Measurements from ENCODE around the gene FABP3.

Gene FABP3

GRCh38 chr1:31400393-31400792 lies 27.5 kb upstream of the FABP3 start:
- no peak overlapping the region for H3K4me3 ChIP-seq (ENCODE audit: low read depth, low read length)
- H3K36me3 ChIP-seq (ENCODE audit: control insufficient read depth in 2 of 2, insufficient read depth in 1 of 2, low read length in 2 of 2) = no peaks in the 10 kb centered on the region
- H3K4me1 ChIP-seq (ENCODE audit: control insufficient read depth, insufficient read depth, low read length) = no peaks in the 10 kb centered on the region
- ChIA-PET POLR2A (no interaction called here), CTCF (interaction anchor here (0.6 kb wide), 1 partner anchor 62 kb away, joined by 3 read pairs; no protein-coding TSS in a partner anchor)
- TF ChIP-seq ZNF433 (tag by site-specific recombination; IDR thresholded peaks at IDR 0.05; ENCODE audit: low read depth) (no peak), ZNF175 (tag by site-specific recombination; IDR thresholded peaks at IDR 0.05) (no peak), ZNF146 (tag by site-specific recombination; IDR thresholded peaks at IDR 0.05) (no peak), SP7 (tag by site-specific recombination; IDR thresholded peaks at IDR 0.05) (no peak), ZFP37 (tag by site-specific recombination; IDR thresholded peaks at IDR 0.05) (no peak), ZNF449 (tag by site-specific recombination; IDR thresholded peaks at IDR 0.05) (no peak), EGR2 (tag by site-specific recombination; IDR thresholded peaks at IDR 0.05; ENCODE audit: low read depth) (no peak), ZNF324 (tag by site-specific recombination; IDR thresholded peaks at IDR 0.05) (no peak), ZNF549 (tag by site-specific recombination; IDR thresholded peaks at IDR 0.05) (no peak), ZNF133 (tag by site-specific recombination; IDR thresholded peaks at IDR 0.05) (no peak), SETDB1 (IDR thresholded peaks at IDR 0.05; ENCODE audit: insufficient read length, low read length) (no peak), GLI2 (tag by site-specific recombination; IDR thresholded peaks at IDR 0.05; ENCODE audit: borderline replicate concordance, low read depth) (no peak), HOXC10 (CRISPR knock-in tag; IDR thresholded peaks at IDR 0.05) (no peak), ZNF132 (tag by site-specific recombination; IDR thresholded peaks at IDR 0.05; ENCODE audit: borderline replicate concordance) (no peak), ZNF529 (tag by site-specific recombination; IDR thresholded peaks at IDR 0.05; ENCODE audit: insufficient replicate concordance) (no peak), ZNF518A (tag by site-specific recombination; conservative IDR thresholded peaks at IDR 0.05; ENCODE audit: low read depth) (no peak), ZNF341 (tag by site-specific recombination; IDR thresholded peaks at IDR 0.05; ENCODE audit: low read depth) (no peak), ZNF391 (tag by site-specific recombination; IDR thresholded peaks at IDR 0.05; ENCODE audit: borderline replicate concordance, low read depth) (no peak), KLF1 (tag by site-specific recombination; IDR thresholded peaks at IDR 0.05) (no peak)
- TF ChIP-seq, protein P1, sequence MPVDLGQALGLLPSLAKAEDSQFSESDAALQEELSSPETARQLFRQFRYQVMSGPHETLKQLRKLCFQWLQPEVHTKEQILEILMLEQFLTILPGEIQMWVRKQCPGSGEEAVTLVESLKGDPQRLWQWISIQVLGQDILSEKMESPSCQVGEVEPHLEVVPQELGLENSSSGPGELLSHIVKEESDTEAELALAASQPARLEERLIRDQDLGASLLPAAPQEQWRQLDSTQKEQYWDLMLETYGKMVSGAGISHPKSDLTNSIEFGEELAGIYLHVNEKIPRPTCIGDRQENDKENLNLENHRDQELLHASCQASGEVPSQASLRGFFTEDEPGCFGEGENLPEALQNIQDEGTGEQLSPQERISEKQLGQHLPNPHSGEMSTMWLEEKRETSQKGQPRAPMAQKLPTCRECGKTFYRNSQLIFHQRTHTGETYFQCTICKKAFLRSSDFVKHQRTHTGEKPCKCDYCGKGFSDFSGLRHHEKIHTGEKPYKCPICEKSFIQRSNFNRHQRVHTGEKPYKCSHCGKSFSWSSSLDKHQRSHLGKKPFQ (tag by site-specific recombination; IDR thresholded peaks at IDR 0.05) = no peak
- no peak overlapping the region for H3K27ac ChIP-seq (ENCODE audit: extremely low read depth, low read depth, low read length)
- H3K9me3 ChIP-seq (ENCODE audit: control insufficient read depth, insufficient read depth, low read depth, low read length) = no peaks in the 10 kb centered on the region

Data from HEK293 (cell line).